Endothelial cell (in vitro differentiated cells): ENCODE measurements around the gene CRTC2. TPM values are rescaled to one million over a fixed set of nuclear protein-coding genes. Genes with fewer than 3 reads are reported as not detected.

Experiments used
- DNase-seq: peaks from one replicate; pipeline ENCODE4 v3.0.0; 2021; ENCODE audit warnings: low spot score
- H3K27ac Mint-ChIP-seq: one replicate; pipeline ENCODE4 v1.8.0; 2021; ENCODE audit warnings: mixed read lengths, inconsistent platforms; ENCODE audit not compliant: unreplicated experiment
- H3K27me3 Mint-ChIP-seq: one replicate; pipeline ENCODE4 v1.8.0; 2021; ENCODE audit warnings: mild to moderate bottlenecking, moderate library complexity, mixed read lengths, inconsistent platforms; ENCODE audit not compliant: unreplicated experiment
- H3K36me3 Mint-ChIP-seq: one replicate; pipeline ENCODE4 v1.8.0; 2021; ENCODE audit warnings: mild to moderate bottlenecking, low read depth, mixed read lengths, inconsistent platforms; ENCODE audit not compliant: unreplicated experiment
- H3K4me1 Mint-ChIP-seq: one replicate; pipeline ENCODE4 v1.8.0; 2021; ENCODE audit warnings: mild to moderate bottlenecking, mixed read lengths, inconsistent platforms; ENCODE audit not compliant: unreplicated experiment
- H3K4me3 Mint-ChIP-seq: one replicate; pipeline ENCODE4 v1.8.0; 2021; ENCODE audit warnings: mild to moderate bottlenecking, mixed read lengths, inconsistent platforms; ENCODE audit not compliant: unreplicated experiment
- H3K9me3 Mint-ChIP-seq: one replicate; pipeline ENCODE4 v1.8.0; 2021; ENCODE audit warnings: mixed read lengths, inconsistent platforms; ENCODE audit not compliant: unreplicated experiment
- CTCF ChIP-seq: fragments of 200-600 bp; sonication (generic); IDR thresholded peaks from one replicate; pipeline ENCODE4 v1.5.0; 2021; ENCODE audit warnings: antibody characterized with exemption; ENCODE audit not compliant: unreplicated experiment
- total RNA-seq: library from RNA; stranded (reverse); fragmentation: NEBNext Ultra II Directional; extraction: Animal tissue kit (Norgen Biotek cat#: 25700); gene quantifications from one replicate; pipeline ENCODE4 v1.2.1, GENCODE V29; 2021; ENCODE audit not compliant: unreplicated experiment

Gene CRTC2
- total RNA-seq, 1 donor from 2014 or later = 69.9 TPM

DNA sequence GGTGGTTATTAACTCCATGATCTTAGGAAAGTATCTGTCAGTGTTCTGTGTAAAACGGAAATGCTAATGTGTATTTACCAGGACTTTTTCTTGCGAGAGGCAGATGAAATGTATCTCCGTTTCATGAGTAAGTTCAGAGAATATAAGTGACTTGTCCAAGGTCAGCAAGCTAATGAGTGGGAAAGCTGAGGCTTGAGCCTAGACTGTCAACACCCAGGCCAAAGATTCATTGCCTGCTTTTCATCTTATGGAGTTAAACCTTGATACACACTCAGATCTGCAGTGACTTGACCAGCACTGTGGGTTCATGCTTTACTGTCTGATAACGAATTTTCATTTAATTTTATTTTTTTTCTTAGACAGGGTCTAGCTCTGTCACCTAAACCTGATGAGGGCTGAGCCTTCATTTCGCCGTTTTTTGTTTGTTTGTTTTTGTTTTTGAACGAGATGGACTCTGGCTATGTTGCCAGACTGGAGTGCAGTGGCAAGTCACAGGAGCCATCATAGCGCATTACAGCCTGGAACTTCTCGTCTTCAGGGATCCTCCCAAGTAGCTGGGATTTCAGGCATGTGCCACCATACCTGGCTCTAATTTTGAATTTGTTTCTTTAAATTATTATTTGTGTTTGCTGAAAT, 20.0 kb upstream of the CRTC2 start:
- Mint-ChIP-seq H3K9me3 (no peaks in the 10 kb centered on the region), H3K36me3 (peaks cover 47% of the 10 kb centered on the region), H3K4me3 (peak overlapping the region; percentile 98), H3K27ac (peak overlapping the region; percentile 78), H3K4me1 (peaks cover 61% of the 10 kb centered on the region), H3K27me3 (peaks cover 5% of the 10 kb centered on the region)
- no peak for DNase-seq
- TF ChIP-seq CTCF = no peak

GRCh38 chr1:153977250-153978240, 19.1 kb upstream of the CRTC2 start, which contains the start of gene JTB:
Gene JTB, minus strand, starts transcription at chr1:153977674. Its CDS starts 422 bp downstream, at chr1:153977252.
- H3K4me1 Mint-ChIP-seq = peaks cover 64% of the 10 kb centered on the region
- H3K4me3 Mint-ChIP-seq = peak within 1 kb of the TSS; percentile 98
- H3K27me3 Mint-ChIP-seq = peaks cover 3% of the 10 kb centered on the region
- peak; percentile 81 for DNase-seq
- H3K36me3 Mint-ChIP-seq = peaks cover 45% of the 10 kb centered on the region
- no peaks in the 10 kb centered on the region for H3K9me3 Mint-ChIP-seq
- TF ChIP-seq CTCF = no peak
- H3K27ac Mint-ChIP-seq = peak within 1 kb of the TSS; percentile 78

- peak overlapping the region; percentile 41 for H3K27ac Mint-ChIP-seq
- H3K36me3 Mint-ChIP-seq = peaks cover 39% of the 10 kb centered on the region
- H3K27me3 Mint-ChIP-seq = peaks cover 7% of the 10 kb centered on the region
- peaks cover 64% of the 10 kb centered on the region for H3K4me1 Mint-ChIP-seq
- peak overlapping the region; percentile 93 for H3K4me3 Mint-ChIP-seq
- no peaks in the 10 kb centered on the region for H3K9me3 Mint-ChIP-seq
- TF ChIP-seq CTCF = no peak
- DNase-seq = no peak
Measured at GRCh38 chr1:153976819-153977249, 18.4 kb upstream of the CRTC2 start.

DNA sequence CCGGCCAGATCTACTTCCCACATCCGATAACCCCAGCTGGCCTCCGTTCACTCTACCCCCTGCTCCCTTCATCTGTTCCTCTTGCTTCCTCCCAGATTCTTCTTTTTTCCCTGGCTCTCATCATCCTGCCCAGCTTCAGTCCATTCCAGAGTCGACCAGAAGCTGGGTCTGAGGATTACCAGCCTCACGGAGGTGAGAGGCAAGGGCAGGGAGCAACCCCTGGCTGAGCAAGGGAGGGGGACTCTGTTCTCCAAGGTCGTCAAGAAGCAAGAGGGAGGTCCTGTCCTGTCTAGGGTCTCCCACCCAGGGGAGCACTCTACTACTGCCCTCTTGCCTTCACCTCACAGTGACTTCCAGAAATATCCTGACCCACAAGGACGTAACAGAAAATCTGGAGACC, 15.1 kb upstream of the CRTC2 start:
- no peak for DNase-seq
- H3K27ac Mint-ChIP-seq = peak overlapping the region; percentile 13
- H3K4me3 Mint-ChIP-seq = no peak overlapping the region
- H3K9me3 Mint-ChIP-seq = no peaks in the 10 kb centered on the region
- H3K36me3 Mint-ChIP-seq = peaks cover 33% of the 10 kb centered on the region
- TF ChIP-seq CTCF = no peak
- peaks cover 7% of the 10 kb centered on the region for H3K27me3 Mint-ChIP-seq
- H3K4me1 Mint-ChIP-seq = peaks cover 66% of the 10 kb centered on the region
